Islet of Langerhans (tissue), 1 donor: ENCODE results near the gene GRK6.
"Not testable (repeated sequence)": the region's sequence is repeated elsewhere in the genome, so short reads cannot be mapped to it uniquely, and the experiment has no call there.

Experiments
- FAIRE-seq: peaks from one replicate; lab custom pipeline; 2011; peaks lifted over from hg19 to GRCh38; lab: Jason Lieb, UNC

GRK6 gene

GRCh38 chr5:177471610-177472356 lies 45.3 kb downstream of the GRK6 start:
- FAIRE-seq: no peak

- FAIRE-seq: no peak
Measured at GRCh38 chr5:177472460-177473442, 46.3 kb downstream of the GRK6 start.

DNA sequence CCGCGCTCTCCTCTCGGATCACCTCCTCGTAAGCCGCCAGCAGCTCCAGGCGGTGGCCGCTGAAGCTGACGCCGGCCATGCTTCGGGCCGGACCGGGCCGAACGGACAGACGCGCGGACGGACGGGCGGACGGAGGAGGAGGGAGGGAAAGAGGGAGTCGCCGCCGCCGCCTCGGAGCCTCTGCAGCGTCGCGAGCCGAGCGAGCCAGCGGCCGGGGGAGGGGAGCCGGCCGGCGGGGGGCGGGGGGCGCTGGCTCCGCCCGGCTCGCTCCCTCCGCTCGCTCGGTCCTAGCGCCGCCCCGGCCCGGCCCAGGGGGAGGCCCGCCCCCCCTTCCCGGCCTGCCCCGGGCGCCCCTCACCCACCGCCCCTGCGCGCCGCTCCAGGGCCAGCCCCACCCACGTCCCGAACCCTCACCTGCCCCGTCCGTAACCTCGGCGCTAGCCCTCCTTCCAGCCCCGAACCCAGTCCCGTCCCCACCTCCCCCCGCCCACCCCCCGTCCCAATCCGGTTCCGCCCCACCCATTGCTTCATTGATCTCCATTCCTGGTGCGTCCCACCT lies 47.0 kb downstream of the GRK6 start, which contains the start of gene DBN1:
DBN1 (minus strand) TSS at position 192 of the 559 bp plus-strand sequence; CDS start at position 79, 113 bp downstream.
- FAIRE-seq: no peak

GRCh38 chr5:177474002-177474476 lies 47.6 kb downstream of the GRK6 start:
- no peak for FAIRE-seq

DNA sequence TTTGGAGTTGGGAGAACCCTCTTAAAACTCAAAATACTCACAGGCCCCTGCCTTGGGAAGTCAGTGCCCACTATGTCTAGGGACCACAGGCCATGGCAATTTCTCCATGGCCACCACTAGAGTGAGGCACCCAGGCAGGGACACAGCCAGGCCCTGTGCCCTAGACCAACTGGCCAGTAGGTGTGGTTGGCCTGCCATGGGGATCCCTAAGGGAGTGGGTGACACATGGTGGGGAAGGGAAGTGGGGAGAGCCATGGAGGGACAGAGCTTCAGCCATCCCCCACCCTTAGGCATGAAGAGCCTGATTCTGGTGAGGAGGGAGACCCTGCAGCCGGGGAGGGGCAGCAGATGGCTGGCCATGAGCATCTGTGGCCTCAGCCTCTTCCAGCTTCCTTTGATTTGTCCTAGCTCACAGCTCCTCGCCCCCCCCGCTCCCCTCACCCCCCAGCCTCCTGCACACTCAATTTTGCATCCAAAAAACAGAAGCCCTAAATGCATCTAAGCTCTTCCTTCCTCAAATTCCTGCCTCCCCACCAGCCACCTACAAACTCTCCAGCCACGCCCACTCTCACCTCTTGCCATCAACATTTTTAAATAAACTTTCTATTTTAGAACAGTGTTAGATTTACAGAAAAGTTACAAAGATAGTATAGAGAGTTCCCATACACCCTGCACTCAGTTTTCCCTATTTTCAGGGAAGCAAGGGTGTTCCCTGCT lies 48.5 kb downstream of the GRK6 start:
- FAIRE-seq: no peak

DNA sequence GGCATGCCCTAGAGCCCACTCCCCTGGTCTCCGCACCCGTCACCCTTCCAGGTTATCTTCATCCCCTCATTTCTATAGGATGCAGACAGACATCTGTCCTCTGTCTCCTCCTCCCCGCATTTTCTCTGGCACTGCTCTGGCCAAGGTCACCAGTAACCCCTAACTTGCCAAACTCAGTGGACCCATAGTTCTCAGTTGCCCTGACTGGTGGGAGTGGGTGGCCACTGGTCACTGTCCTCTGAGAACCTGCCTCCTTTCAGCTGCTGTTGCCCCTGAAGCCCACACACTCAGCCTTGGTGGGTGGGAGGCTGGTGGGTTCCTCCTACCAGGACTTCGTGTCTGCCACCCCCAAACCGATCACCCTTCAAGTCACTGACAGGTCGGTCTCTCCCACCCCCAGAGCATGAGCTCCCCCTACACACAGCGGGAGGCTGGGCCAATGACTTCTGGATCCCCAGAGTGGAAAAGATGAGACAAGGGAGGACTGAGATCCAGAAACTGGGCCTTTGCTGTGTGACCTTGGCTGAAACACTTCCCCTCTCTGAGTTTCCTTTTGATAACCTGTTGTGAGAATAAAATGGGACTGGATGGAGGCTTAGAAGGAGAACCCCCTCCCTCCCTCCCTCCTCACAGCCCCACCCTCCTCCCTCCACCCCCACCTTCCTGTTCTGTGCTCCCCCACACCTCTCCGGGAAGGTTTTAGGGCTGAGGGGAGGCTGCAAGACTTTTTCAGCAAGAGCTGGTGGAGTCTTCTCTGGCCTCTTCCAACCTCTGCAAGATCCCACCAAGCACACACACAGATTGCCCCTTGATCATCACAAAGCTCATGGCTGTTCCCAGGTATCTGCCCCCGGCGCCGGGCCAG lies 49.3 kb downstream of the GRK6 start:
- FAIRE-seq: no peak

DNA sequence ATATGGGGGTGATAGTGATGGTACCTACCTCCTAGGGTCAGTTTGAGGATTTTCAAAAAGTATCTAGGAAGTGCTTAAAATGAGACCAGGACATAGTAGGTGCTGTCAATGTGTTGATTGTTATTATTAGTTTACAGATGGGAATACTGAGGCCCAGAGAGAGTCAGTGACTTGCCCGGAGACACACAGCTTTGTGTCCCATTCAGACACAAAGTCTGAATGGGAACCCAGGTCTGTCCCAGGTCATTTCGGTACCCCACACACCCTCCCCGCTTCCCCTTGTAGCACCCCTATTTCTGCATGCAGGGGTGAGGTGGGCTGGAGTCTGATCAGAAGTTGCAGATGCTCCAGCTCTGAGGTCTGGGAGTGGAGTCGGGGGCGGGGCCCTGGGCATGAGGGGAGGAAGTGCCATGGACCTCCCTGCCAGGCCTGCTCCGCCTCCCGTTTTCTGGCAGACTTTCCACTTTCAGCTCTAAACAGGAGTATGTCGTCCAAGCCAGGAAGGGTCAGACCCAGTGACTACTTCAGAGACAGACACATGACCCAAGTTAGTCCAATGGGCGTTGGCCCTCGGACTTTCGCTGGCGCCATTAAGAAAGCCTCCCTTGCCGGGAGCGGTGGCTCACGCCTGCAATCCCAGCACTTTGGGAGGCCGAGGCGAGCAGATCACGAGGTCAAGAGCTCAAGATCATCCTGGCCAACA lies 50.2 kb downstream of the GRK6 start:
- FAIRE-seq: no peak

GRCh38 chr5:177477701-177478477 lies 51.4 kb downstream of the GRK6 start:
- no peak for FAIRE-seq

DNA sequence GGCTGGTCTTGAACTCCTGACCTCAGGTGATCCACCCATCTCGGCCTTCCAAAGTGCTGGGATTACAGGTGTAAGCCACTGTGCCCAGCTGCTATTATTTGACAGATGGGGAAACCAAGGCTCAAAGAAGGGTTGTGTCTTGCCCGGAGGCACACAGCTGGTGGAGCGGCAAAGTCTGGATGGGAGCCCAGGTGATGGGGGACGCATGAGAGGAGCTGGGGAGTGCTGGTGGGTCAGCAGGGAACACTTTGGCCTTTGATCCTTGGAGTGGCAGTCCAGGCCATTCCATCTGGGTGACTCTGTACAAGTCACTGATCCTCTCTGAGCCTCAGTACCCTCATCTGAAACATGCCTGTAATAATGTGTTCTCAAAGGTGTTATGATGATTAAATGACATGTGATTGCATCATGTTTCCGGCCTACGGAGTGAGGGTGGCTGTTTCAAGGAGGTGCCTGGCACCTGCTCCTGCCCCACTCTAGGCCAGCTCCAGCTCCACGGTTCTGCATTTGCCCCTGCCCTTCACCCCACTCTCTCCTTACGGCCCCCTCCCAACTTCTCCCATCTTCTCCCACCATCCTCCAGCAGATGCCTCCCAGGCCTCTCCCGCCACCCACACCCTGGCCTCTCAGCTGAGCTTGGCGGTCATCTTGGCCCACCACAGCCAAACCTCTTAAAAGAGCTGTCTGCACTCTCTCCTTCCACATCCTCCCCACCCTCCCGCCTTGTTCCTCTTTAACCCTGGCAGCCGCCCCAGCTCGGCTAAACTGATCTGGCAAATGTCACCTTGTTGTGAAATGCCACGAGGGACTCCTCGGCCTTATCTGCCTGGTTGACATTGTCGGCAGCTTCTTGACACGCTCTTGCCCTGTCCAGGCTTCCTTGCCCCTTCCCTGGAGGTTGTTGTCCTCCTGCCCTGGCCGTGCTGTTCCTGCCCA lies 52.5 kb downstream of the GRK6 start:
- FAIRE-seq: no peak

GRCh38 chr5:177479774-177480173 lies 53.3 kb downstream of the GRK6 start:
- FAIRE-seq: no peak

DNA sequence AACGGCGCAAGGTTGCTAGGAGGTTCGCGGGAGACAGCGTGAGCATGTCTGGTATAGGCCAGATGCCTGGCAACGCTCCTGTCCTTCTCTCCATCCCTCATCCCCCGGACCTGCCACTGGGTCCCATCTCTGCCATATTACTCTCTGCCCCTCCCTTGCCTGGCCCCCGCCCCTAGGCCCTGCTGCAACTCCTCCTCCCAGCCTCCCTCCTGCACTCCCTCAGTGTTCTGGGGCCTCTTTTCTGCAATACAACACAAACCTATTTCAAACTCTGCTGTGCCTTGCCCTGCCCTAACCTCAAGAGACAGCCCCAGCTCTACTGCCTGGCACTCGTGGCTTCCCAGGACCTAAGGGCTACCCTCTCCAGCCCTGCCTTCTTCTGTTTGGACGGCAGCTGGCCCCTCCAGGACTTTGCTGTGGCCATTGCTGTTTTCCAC lies 55.9 kb downstream of the GRK6 start:
- no peak for FAIRE-seq

GRCh38 chr5:177483042-177483441 lies 56.6 kb downstream of the GRK6 start:
- no peak for FAIRE-seq

- FAIRE-seq: no peak
Measured at GRCh38 chr5:177483994-177484901, 57.8 kb downstream of the GRK6 start.

GRCh38 chr5:177484902-177485549 lies 58.5 kb downstream of the GRK6 start:
- FAIRE-seq: no peak

DNA sequence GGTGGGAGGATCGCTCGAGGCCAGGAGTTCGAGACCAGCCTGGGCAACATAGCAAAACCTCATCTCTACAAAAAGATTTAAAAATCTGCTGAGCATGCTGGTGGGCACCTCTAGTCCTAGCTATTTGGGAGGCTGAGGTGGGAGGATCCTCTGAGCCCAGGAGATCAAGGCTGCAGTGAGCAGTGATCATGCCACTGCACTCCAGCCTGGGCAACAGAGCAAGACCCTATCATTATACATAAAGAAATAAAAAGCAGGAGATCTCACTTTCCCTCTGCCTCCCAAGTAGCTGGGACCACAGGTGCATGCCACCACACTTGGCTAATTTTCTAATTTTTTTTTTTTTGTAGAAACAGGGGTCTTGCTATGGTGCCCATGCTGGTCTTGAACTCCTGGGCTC lies 59.3 kb downstream of the GRK6 start:
- not testable (repeated sequence) for FAIRE-seq

GRCh38 chr5:177486256-177486655 lies 59.8 kb downstream of the GRK6 start:
- no peak for FAIRE-seq

GRCh38 chr5:177487144-177487543 lies 60.7 kb downstream of the GRK6 start:
- no peak for FAIRE-seq
